NT2/D1 (cell line): ENCODE measurements around the gene NDUFAF3.

Experiments
- DNase-seq: peaks from one replicate; pipeline ENCODE4 v3.0.0-alpha.2; 2011; ENCODE audit warnings: low read depth, low spot score
- H3K27me3 ChIP-seq: 2 replicates; pipeline ENCODE4 v1.6.0; 2011; ENCODE audit warnings: mild to moderate bottlenecking; ENCODE audit not compliant: insufficient read length, insufficient read depth
- H3K36me3 ChIP-seq: 2 replicates; pipeline ENCODE4 v1.6.1; 2011; ENCODE audit warnings: mild to moderate bottlenecking, low read length, mixed read lengths; ENCODE audit not compliant: insufficient read depth, insufficient read length
- H3K4me1 ChIP-seq: 2 replicates; pipeline ENCODE4 v1.5.1; 2011; ENCODE audit not compliant: insufficient read depth, insufficient read length
- H3K4me3 ChIP-seq: 2 replicates; pipeline ENCODE4 v1.5.1; 2011; ENCODE audit warnings: low read depth; ENCODE audit not compliant: insufficient read length
- H3K9ac ChIP-seq: 2 replicates; pipeline ENCODE4 v1.6.0; 2011; ENCODE audit warnings: low read depth; ENCODE audit not compliant: insufficient read length
- H3K9me3 ChIP-seq: 2 replicates; pipeline ENCODE4 v1.5.1; 2011; ENCODE audit warnings: mild to moderate bottlenecking, low read length; ENCODE audit not compliant: insufficient read depth
- SUZ12 ChIP-seq: IDR thresholded peaks from 2 replicates; pipeline ENCODE4 v1.6.1; 2011; ENCODE audit not compliant: insufficient read length, insufficient read depth; ENCODE audit errors: extremely low read depth
- YY1 ChIP-seq: IDR thresholded peaks from 2 replicates; pipeline ENCODE4 v1.6.1; 2011; ENCODE audit not compliant: insufficient read length, insufficient read depth
- ZNF274 ChIP-seq: IDR thresholded peaks from 2 replicates; pipeline ENCODE4 v1.6.1; 2011; ENCODE audit warnings: mild to moderate bottlenecking, low read depth, low read length

NDUFAF3 gene

GRCh38 chr3:49028298-49028672 is 6.4 kb downstream of the NDUFAF3 start:
- Histone ChIP-seq H3K9me3 (no peaks in the 10 kb centered on the region), H3K4me3 (peak overlapping the region; percentile 77), H3K9ac (peak overlapping the region; percentile 99), H3K27me3 (no peaks in the 10 kb centered on the region), H3K36me3 (peaks cover 90% of the 10 kb centered on the region), H3K4me1 (peaks cover 20% of the 10 kb centered on the region)
- DNase-seq = no peak
- TF ChIP-seq YY1 (no peak), SUZ12 (no peak), ZNF274 (no peak)

- peak; percentile 91 for DNase-seq
- no peaks in the 10 kb centered on the region for H3K27me3 ChIP-seq
- peak within 1 kb of the TSS; percentile 77 for H3K4me3 ChIP-seq
- peak within 1 kb of the TSS; percentile 99 for H3K9ac ChIP-seq
- TF ChIP-seq SUZ12 (no peak), YY1 (no peak), ZNF274 (no peak)
- peaks cover 87% of the 10 kb centered on the region for H3K36me3 ChIP-seq
- no peaks in the 10 kb centered on the region for H3K9me3 ChIP-seq
- peaks cover 20% of the 10 kb centered on the region for H3K4me1 ChIP-seq
These were observed 7.0 kb downstream of the NDUFAF3 start, which contains the start of gene IMPDH2 for GRCh38 chr3:49028673-49029562. TSS of gene IMPDH2 (minus strand) at chr3:49029398. CDS start at chr3:49029350, 48 bp downstream.

- Histone ChIP-seq H3K4me1 (peaks cover 19% of the 10 kb centered on the region), H3K9ac (peak overlapping the region; percentile 99), H3K4me3 (peak overlapping the region; percentile 77)
These were observed 7.6 kb downstream of the NDUFAF3 start for GRCh38 chr3:49029563-49029884.

DNA sequence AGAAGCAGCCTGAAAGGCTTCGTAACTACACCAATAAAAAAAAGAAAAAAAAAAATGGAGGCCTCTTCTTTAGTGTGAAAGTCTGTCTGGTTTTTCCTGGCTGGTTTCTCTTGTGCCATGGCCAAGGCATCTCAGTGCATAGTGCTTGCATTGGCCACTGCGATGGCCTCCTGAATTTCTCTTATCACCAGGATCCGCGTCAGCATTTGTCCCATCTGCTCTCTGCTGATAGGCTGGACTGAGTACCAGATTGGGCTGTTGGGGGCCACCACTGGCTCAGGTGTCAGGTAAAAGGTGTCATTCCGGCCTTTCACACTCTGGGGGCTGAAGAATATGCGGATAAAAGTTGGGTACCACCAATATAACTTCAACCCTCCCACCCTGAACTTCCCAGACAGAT is 8.4 kb downstream of the NDUFAF3 start:
- H3K9me3 ChIP-seq = no peaks in the 10 kb centered on the region
- H3K36me3 ChIP-seq = peaks cover 87% of the 10 kb centered on the region
- H3K9ac ChIP-seq = no peak overlapping the region
- no peaks in the 10 kb centered on the region for H3K27me3 ChIP-seq
- H3K4me3 ChIP-seq = no peak overlapping the region
- DNase-seq = no peak
- peaks cover 15% of the 10 kb centered on the region for H3K4me1 ChIP-seq
- TF ChIP-seq ZNF274 (no peak), YY1 (no peak), SUZ12 (no peak)

More at GRCh38 chr3:49029563-49029884, 7.6 kb downstream of the NDUFAF3 start:
- DNase-seq = no peak
- Histone ChIP-seq H3K36me3 (peaks cover 87% of the 10 kb centered on the region), H3K9me3 (no peaks in the 10 kb centered on the region), H3K27me3 (no peaks in the 10 kb centered on the region)
- no peak for TF ChIP-seq SUZ12
- no peak for TF ChIP-seq YY1
- no peak for TF ChIP-seq ZNF274

GRCh38 chr3:49032646-49033304 is 10.9 kb downstream of the NDUFAF3 start:
- H3K36me3 ChIP-seq = peaks cover 83% of the 10 kb centered on the region
- H3K27me3 ChIP-seq = no peaks in the 10 kb centered on the region
- H3K9me3 ChIP-seq = no peaks in the 10 kb centered on the region
- no peak overlapping the region for H3K4me3 ChIP-seq
- H3K4me1 ChIP-seq = peaks cover 7% of the 10 kb centered on the region
- DNase-seq = no peak
- TF ChIP-seq YY1 = no peak
- no peak for TF ChIP-seq ZNF274
- no peak for TF ChIP-seq SUZ12
- H3K9ac ChIP-seq = no peak overlapping the region

DNA sequence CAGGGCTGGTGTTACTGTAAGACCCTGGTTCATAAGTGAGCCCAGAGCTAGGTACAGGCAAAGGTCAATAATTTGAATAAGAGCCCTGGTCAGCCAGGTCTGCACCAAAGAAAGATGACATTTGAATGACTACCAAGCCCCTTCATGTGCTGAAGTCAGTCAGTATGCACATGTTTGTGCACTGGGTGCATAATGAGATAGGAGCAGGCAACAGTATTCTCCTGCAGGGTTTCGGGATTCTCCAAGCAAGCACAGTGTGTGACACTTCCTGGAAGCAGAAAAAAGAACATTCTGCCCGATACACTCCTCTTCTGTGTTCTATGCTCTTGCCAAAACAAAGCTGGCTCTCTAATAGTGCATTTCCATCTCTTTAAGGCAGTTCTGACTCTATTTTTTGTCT is 12.7 kb downstream of the NDUFAF3 start:
- no peak for DNase-seq
- Histone ChIP-seq H3K9ac (peak overlapping the region; percentile 18), H3K36me3 (peaks cover 90% of the 10 kb centered on the region), H3K4me1 (no peaks in the 10 kb centered on the region), H3K4me3 (no peak overlapping the region), H3K9me3 (no peaks in the 10 kb centered on the region), H3K27me3 (no peaks in the 10 kb centered on the region)
- TF ChIP-seq YY1 (no peak), SUZ12 (no peak), ZNF274 (no peak)

GRCh38 chr3:49035281-49035680 is 13.4 kb downstream of the NDUFAF3 start:
- no peaks in the 10 kb centered on the region for H3K4me1 ChIP-seq
- H3K27me3 ChIP-seq = no peaks in the 10 kb centered on the region
- no peak for DNase-seq
- H3K9me3 ChIP-seq = no peaks in the 10 kb centered on the region
- no peak overlapping the region for H3K9ac ChIP-seq
- H3K4me3 ChIP-seq = no peak overlapping the region
- no peak for TF ChIP-seq SUZ12
- TF ChIP-seq ZNF274 = no peak
- TF ChIP-seq YY1 = no peak
- peaks cover 90% of the 10 kb centered on the region for H3K36me3 ChIP-seq
